MM.1S (cell line): ENCODE data around the gene EPHB6.

Experiments
- CTCF ChIP-seq: fragments of 300-600 bp; sonication (generic); IDR thresholded peaks from 2 replicates; pipeline ENCODE4 v1.5.1; 2016; ENCODE audit warnings: antibody characterized with exemption, low read length, mixed read lengths
- EZH2 ChIP-seq: fragments of 300-600 bp; sonication (generic); optimal IDR thresholded peaks from 2 replicates; pipeline ENCODE3; 2017; ENCODE audit warnings: low read depth, mild to moderate bottlenecking, antibody characterized with exemption, low read length, mixed read lengths
- EZH2phosphoT487 ChIP-seq: fragments of 300-600 bp; sonication (generic); IDR thresholded peaks from 2 replicates; pipeline ENCODE4 v1.6.1; 2018; ENCODE audit warnings: antibody characterized with exemption, low read length

GRCh38 chr7:142815134-142815533, 39.7 kb upstream of the EPHB6 start:
- TF ChIP-seq CTCF (no peak), EZH2 (no peak), EZH2phosphoT487 (no peak)
